OCI-LY7 (cell line): ENCODE measurements around the gene NHS. TPM values are rescaled to one million over a fixed set of nuclear protein-coding genes. Genes with fewer than 3 reads are reported as not detected.

Experiments used
- BruUV-seq: library from RNA; stranded (reverse); fragments of 400-500 nt; replicated peaks from 2 replicates; lab custom pipeline; 2021; lab: Mats Ljungman, UMichigan
- CTCF ChIA-PET: fragments of 300-600 bp; sonication (Branson Sonifier 250); formaldehyde crosslinking; loops from one replicate; lab custom pipeline; 2022; ENCODE audit warnings: antibody characterized with exemption; ENCODE audit not compliant: unreplicated experiment; lab: Charles Lee
- POLR2A ChIA-PET: fragments of 300-600 bp; sonication (Branson Sonifier 250); formaldehyde crosslinking; loops from one replicate; lab custom pipeline; 2022; ENCODE audit warnings: antibody characterized with exemption; lab: Charles Lee
- DNase-seq: peaks from one replicate; pipeline ENCODE4 v3.0.0-alpha.2; 2015; ENCODE audit warnings: low spot score
- H2AFZ ChIP-seq: fragments of 200-600 bp; sonication (generic), shearing (Covaris generic); 2 replicates; pipeline ENCODE4 v1.6.1; 2014; ENCODE audit warnings: mild to moderate bottlenecking, antibody characterized with exemption, low read length, moderate library complexity
- H3K27ac ChIP-seq: fragments of 200-600 bp; sonication (generic); 2 replicates; pipeline ENCODE4 v1.5.1; 2014; ENCODE audit warnings: mixed run types, low read depth, mild to moderate bottlenecking, moderate library complexity, low read length, inconsistent platforms; ENCODE audit not compliant: poor library complexity, severe bottlenecking
- H3K36me3 ChIP-seq: fragments of 200-600 bp; sonication (generic); 2 replicates; pipeline ENCODE4 v1.6.1; 2014; ENCODE audit warnings: mild to moderate bottlenecking, antibody characterized with exemption, low read length, moderate library complexity, mixed read lengths; ENCODE audit not compliant: insufficient read depth
- H3K4me1 ChIP-seq: fragments of 200-600 bp; sonication (generic); 2 replicates; pipeline ENCODE4 v1.5.1; 2014; ENCODE audit warnings: mild to moderate bottlenecking, low read length; ENCODE audit not compliant: insufficient read depth, poor library complexity, severe bottlenecking
- H3K4me2 ChIP-seq: fragments of 200-600 bp; sonication (generic); 2 replicates; pipeline ENCODE4 v1.6.1; 2014; ENCODE audit warnings: mild to moderate bottlenecking, low read length
- H3K4me3 ChIP-seq: fragments of 200-600 bp; sonication (generic); 2 replicates; pipeline ENCODE4 v1.5.1; 2014; ENCODE audit warnings: mild to moderate bottlenecking, low read depth, low read length; ENCODE audit not compliant: poor library complexity, severe bottlenecking
- H3K79me2 ChIP-seq: fragments of 200-600 bp; sonication (generic); 2 replicates; pipeline ENCODE4 v1.6.1; 2016; ENCODE audit warnings: low read depth, mild to moderate bottlenecking, low read length, moderate library complexity, mixed read lengths; ENCODE audit not compliant: insufficient read depth
- H3K9me2 ChIP-seq: fragments of 200-600 bp; sonication (generic); 2 replicates; pipeline ENCODE4 v1.6.1; 2016; ENCODE audit warnings: mild to moderate bottlenecking, low read length, mixed read lengths; ENCODE audit not compliant: insufficient read depth
- H3K9me3 ChIP-seq: fragments of 200-600 bp; sonication (generic); 2 replicates; pipeline ENCODE4 v1.6.1; 2014; ENCODE audit warnings: mild to moderate bottlenecking, mixed run types, low read length, mixed read lengths
- H4K20me1 ChIP-seq: fragments of 200-600 bp; sonication (generic); 2 replicates; pipeline ENCODE4 v1.6.1; 2014; ENCODE audit warnings: mild to moderate bottlenecking, antibody characterized with exemption, low read length, moderate library complexity, mixed read lengths; ENCODE audit not compliant: insufficient read depth
- EZH2phosphoT487 ChIP-seq: fragments of 200-600 bp; sonication (generic); IDR thresholded peaks from 2 replicates; pipeline ENCODE4 v1.6.1; 2018; ENCODE audit warnings: low read depth, borderline replicate concordance, mild to moderate bottlenecking, mixed run types, antibody characterized with exemption, low read length, moderate library complexity, mixed read lengths
- intact Hi-C: fragments of 100-400 bp; cut with micrococcal nuclease; formaldehyde crosslinking; loops from one replicate; pipeline ENCODE4 v1.10.0; 2022; ENCODE audit not compliant: unreplicated experiment
- total RNA-seq, 2 experiments: library from RNA; depleted of rRNA in 1 of 2; stranded (reverse); fragments of >200 nt in 1 of 2; shearing (Covaris generic) in 1 of 2; gene quantifications; 2 replicates each; pipeline ENCODE4 v1.2.3, GENCODE V29; 2014 to 2022
- TF ChIP-seq, protein P1 (sequence below): fragments of 200-600 bp; sonication (generic); conservative IDR thresholded peaks from 2 replicates; pipeline ENCODE4 v1.5.1; 2014; ENCODE audit warnings: mild to moderate bottlenecking, antibody characterized with exemption, low read length, moderate library complexity, mixed read lengths

NHS gene
- total RNA-seq, 2 experiments from 2014 or later, result not detected

DNA sequence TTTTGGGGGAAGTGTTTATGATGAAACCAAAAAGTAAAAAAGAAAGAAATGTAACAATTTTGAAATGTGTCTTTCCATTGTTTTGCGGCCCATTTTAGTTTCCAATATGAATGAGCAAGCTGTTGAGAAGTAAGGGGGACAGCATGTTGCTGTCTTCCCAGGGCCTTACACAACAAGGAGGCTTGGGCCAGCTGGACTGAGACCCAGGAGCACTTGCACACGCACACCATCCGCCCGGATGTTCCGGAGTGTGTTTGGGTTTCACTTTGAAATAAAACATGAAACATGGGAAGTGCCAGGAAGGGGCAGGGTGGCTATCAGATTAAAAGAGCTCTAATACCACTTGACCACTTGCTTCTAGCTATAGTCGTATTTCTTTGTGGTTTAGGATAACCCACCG lies 144.4 kb downstream of the NHS start:
- no peak overlapping the region for H2AFZ ChIP-seq
- no peaks in the 10 kb centered on the region for H3K79me2 ChIP-seq
- ChIA-PET CTCF (no interaction called here), POLR2A (interaction anchor here (0.6 kb wide), 1 partner anchor 201 kb away, joined by 3 read pairs; no protein-coding TSS in a partner anchor)
- no peak overlapping the region for H3K27ac ChIP-seq
- no TSS peak for BruUV-seq
- intact Hi-C loops, result no loop called here
- no peak overlapping the region for H3K4me2 ChIP-seq
- DNase-seq, result no peak
- H3K36me3 ChIP-seq, result no peaks in the 10 kb centered on the region
- TF ChIP-seq, protein P1, sequence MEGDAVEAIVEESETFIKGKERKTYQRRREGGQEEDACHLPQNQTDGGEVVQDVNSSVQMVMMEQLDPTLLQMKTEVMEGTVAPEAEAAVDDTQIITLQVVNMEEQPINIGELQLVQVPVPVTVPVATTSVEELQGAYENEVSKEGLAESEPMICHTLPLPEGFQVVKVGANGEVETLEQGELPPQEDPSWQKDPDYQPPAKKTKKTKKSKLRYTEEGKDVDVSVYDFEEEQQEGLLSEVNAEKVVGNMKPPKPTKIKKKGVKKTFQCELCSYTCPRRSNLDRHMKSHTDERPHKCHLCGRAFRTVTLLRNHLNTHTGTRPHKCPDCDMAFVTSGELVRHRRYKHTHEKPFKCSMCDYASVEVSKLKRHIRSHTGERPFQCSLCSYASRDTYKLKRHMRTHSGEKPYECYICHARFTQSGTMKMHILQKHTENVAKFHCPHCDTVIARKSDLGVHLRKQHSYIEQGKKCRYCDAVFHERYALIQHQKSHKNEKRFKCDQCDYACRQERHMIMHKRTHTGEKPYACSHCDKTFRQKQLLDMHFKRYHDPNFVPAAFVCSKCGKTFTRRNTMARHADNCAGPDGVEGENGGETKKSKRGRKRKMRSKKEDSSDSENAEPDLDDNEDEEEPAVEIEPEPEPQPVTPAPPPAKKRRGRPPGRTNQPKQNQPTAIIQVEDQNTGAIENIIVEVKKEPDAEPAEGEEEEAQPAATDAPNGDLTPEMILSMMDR, result no peak
- TF ChIP-seq EZH2phosphoT487, result no peak
- H4K20me1 ChIP-seq, result no peaks in the 10 kb centered on the region
- H3K9me2 ChIP-seq, result no peaks in the 10 kb centered on the region
- no peaks in the 10 kb centered on the region for H3K4me1 ChIP-seq
- no peaks in the 10 kb centered on the region for H3K9me3 ChIP-seq
- H3K4me3 ChIP-seq, result no peak overlapping the region

DNA sequence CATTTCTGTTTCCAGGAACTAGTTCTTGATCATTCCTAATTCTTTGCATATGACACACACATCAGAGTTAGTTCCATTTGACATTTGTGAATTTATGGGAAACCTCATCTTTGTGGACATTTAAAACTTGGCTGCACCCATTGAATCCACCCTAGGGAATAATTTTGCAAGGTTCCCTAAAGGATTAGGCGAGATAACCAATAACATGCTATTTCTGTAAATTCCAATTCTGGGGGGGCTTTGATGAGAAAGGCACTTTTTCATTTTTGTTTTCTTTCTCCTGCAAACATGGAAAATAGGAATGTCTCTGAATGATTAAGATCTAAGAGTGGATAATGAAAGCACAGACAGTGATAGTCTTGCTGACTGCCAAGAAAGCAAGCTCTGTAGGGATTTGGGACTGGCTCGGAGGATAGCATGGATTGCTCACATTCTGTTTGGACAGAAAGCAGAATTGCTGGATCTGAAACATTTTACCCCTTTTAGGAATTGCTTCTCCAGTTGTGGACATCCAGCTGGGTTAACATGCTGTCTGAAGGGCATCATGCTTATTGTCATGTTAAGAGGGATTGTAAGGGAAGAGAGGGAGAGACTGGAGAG lies 145.1 kb downstream of the NHS start:
- Histone ChIP-seq H2AFZ (no peak overlapping the region), H3K4me2 (no peak overlapping the region), H3K36me3 (no peaks in the 10 kb centered on the region), H3K27ac (no peak overlapping the region), H3K9me2 (no peaks in the 10 kb centered on the region), H4K20me1 (no peaks in the 10 kb centered on the region), H3K4me3 (no peak overlapping the region), H3K9me3 (no peaks in the 10 kb centered on the region), H3K79me2 (no peaks in the 10 kb centered on the region), H3K4me1 (no peaks in the 10 kb centered on the region)
- no TSS peak for BruUV-seq
- DNase-seq, result no peak
- intact Hi-C loops, result no loop called here
- TF ChIP-seq EZH2phosphoT487, result no peak
- TF ChIP-seq, protein P1, result no peak
- CTCF ChIA-PET, result no interaction called here
- POLR2A ChIA-PET, result no interaction called here

DNA sequence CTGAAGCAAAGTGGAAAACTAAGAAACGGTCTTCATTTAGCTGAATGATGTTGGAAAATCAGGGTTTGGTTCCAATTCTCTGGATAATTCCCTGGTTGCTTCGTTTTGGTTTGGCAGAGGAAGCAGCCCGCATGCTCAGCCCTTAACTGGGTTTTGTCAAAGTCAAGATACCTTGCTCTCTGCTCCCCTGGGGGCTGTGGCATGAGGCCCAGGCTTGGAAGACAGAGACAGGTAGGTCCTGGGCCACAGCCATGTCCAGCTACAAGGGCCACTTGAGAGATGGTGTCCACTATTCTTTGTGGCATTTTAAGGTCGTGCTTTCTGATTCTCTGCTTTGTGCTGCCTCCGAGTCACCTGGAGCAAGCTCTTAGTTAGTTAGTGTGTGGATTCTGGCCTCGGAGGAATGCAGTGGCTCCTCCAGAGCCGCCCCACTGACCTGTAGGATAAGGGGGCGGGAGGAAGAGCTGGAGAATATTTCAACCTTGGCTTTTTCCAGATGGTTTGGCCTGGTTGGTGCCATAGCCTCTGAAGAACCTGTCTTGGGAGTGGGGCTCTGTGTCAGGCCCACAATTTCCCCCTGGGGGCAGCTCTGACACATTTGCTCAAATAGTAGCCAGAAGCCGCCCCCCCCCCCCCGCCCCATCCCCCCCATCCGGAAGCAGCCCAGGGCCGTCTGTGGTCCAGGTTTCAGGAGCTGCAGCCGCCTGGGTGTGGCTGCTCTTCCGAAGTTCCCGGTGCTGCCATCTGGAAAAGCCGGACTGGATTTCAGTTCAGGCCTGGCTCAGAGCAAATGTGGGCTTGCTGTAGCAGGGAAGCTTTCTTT lies 147.1 kb downstream of the NHS start:
- Histone ChIP-seq H3K9me2 (no peaks in the 10 kb centered on the region), H3K4me2 (no peak overlapping the region), H3K79me2 (no peaks in the 10 kb centered on the region), H3K4me3 (no peak overlapping the region), H3K36me3 (no peaks in the 10 kb centered on the region), H2AFZ (no peak overlapping the region), H3K9me3 (no peaks in the 10 kb centered on the region), H3K27ac (no peak overlapping the region), H3K4me1 (no peaks in the 10 kb centered on the region), H4K20me1 (no peaks in the 10 kb centered on the region)
- no TSS peak for BruUV-seq
- ChIA-PET CTCF (no interaction called here), POLR2A (no interaction called here)
- DNase-seq, result no peak
- TF ChIP-seq, protein P1, result no peak
- TF ChIP-seq EZH2phosphoT487, result no peak
- intact Hi-C loops, result no loop called here
